Stimulated activated naive CD4-positive, alpha-beta T cell treated with Interleukin-2 at 50 U/mL for 16 hours (primary cell): ENCODE results near the gene NR2F1.

ENCODE experiments used
- DNase-seq: peaks from one replicate; lab custom pipeline; 2025; lab: John Stamatoyannopoulos, UW

Gene NR2F1

GRCh38 chr5:93591323-93591945 lies 8.4 kb downstream of the NR2F1 start:
- DNase-seq: no peak

GRCh38 chr5:93592883-93593282 lies 9.9 kb downstream of the NR2F1 start:
- DNase-seq: no peak

- no peak for DNase-seq
These were observed 10.6 kb downstream of the NR2F1 start for GRCh38 chr5:93593476-93594131.

GRCh38 chr5:93594591-93595419 lies 11.8 kb downstream of the NR2F1 start:
- DNase-seq: no peak

- no peak for DNase-seq
These were observed 12.6 kb downstream of the NR2F1 start for GRCh38 chr5:93595420-93596147.

GRCh38 chr5:93596310-93596675 lies 13.3 kb downstream of the NR2F1 start:
- no peak for DNase-seq

GRCh38 chr5:93596676-93597490 lies 13.9 kb downstream of the NR2F1 start:
- no peak for DNase-seq

GRCh38 chr5:93598091-93599000 lies 15.3 kb downstream of the NR2F1 start:
- DNase-seq: no peak

GRCh38 chr5:93599001-93599379 lies 16.0 kb downstream of the NR2F1 start:
- DNase-seq: no peak

GRCh38 chr5:93599399-93600120 lies 16.5 kb downstream of the NR2F1 start:
- no peak for DNase-seq

- no peak for DNase-seq
These were observed 17.5 kb downstream of the NR2F1 start for GRCh38 chr5:93600409-93601070.

GRCh38 chr5:93601071-93601801 lies 18.2 kb downstream of the NR2F1 start:
- DNase-seq: no peak

GRCh38 chr5:93601802-93602155 lies 18.8 kb downstream of the NR2F1 start:
- no peak for DNase-seq

GRCh38 chr5:93602241-93603077 lies 19.4 kb downstream of the NR2F1 start:
- DNase-seq: no peak

GRCh38 chr5:93603078-93603792 lies 20.2 kb downstream of the NR2F1 start:
- DNase-seq: no peak

GRCh38 chr5:93603793-93604643 lies 21.0 kb downstream of the NR2F1 start:
- no peak for DNase-seq
